ENCODE data around the gene TNFRSF21. TPM values are rescaled to one million over a fixed set of nuclear protein-coding genes. Genes with fewer than 3 reads are reported as not detected.
"Not testable (repeated sequence)": the region's sequence is repeated elsewhere in the genome, so short reads cannot be mapped to it uniquely, and the experiment has no call there.

The TNFRSF21 gene
- total RNA-seq, 1 experiment from 2014 or later, result 47.3 TPM

GRCh38 chr6:47319382-47319781, 9.7 kb upstream of the TNFRSF21 start:
- peaks cover 35% of the 10 kb centered on the region for H3K9me3 Mint-ChIP-seq
- peaks cover 25% of the 10 kb centered on the region for H3K36me3 Mint-ChIP-seq
- no peak overlapping the region for H3K27ac Mint-ChIP-seq
- DNase-seq (ENCODE audit: low spot score), result no peak
- ChIA-PET POLR2A (no interaction called here), CTCF (interaction anchor here (0.9 kb wide), 1 partner anchor 241 kb away, joined by 3 read pairs; no protein-coding TSS in a partner anchor)
- H3K4me3 Mint-ChIP-seq, result no peak overlapping the region
- H3K4me1 Mint-ChIP-seq, result peaks cover 9% of the 10 kb centered on the region
- H3K27me3 Mint-ChIP-seq (ENCODE audit: low read depth), result peaks cover 3% of the 10 kb centered on the region
- TF ChIP-seq ZBTB43 (CRISPR knock-in tag; IDR thresholded peaks at IDR 0.05) (no peak), SMAD4 (CRISPR knock-in tag; IDR thresholded peaks at IDR 0.05) (no peak), IRF2 (CRISPR knock-in tag; IDR thresholded peaks at IDR 0.05; ENCODE audit: borderline replicate concordance, low read depth) (no peak), ZNF232 (CRISPR knock-in tag; IDR thresholded peaks at IDR 0.05) (no peak), ETV6 (CRISPR knock-in tag; IDR thresholded peaks at IDR 0.05) (no peak), CDX4 (CRISPR knock-in tag; IDR thresholded peaks at IDR 0.05; ENCODE audit: borderline replicate concordance) (no peak), SOX15 (CRISPR knock-in tag; IDR thresholded peaks at IDR 0.05) (no peak), GABPB1 (CRISPR knock-in tag; IDR thresholded peaks at IDR 0.05) (no peak), ARID4B (CRISPR knock-in tag; IDR thresholded peaks at IDR 0.05; ENCODE audit: borderline replicate concordance) (no peak), ATF1 (CRISPR knock-in tag; IDR thresholded peaks at IDR 0.05) (no peak), ZNF396 (CRISPR knock-in tag; IDR thresholded peaks at IDR 0.05; ENCODE audit: borderline replicate concordance) (no peak), HMGA2 (CRISPR knock-in tag; IDR thresholded peaks at IDR 0.05) (no peak)
- ATAC-seq, result no peak

GRCh38 chr6:47318236-47318989, 8.7 kb upstream of the TNFRSF21 start:
- Mint-ChIP-seq H3K9me3 (peaks cover 41% of the 10 kb centered on the region), H3K4me3 (no peak overlapping the region), H3K4me1 (peaks cover 3% of the 10 kb centered on the region), H3K27ac (no peak overlapping the region), H3K27me3 (ENCODE audit: low read depth) (peaks cover 3% of the 10 kb centered on the region), H3K36me3 (peaks cover 28% of the 10 kb centered on the region)
- ChIA-PET CTCF (interaction anchor here (0.9 kb wide), 1 partner anchor 240 kb away, joined by 3 read pairs; no protein-coding TSS in a partner anchor), POLR2A (no interaction called here)
- TF ChIP-seq NR1H2 (CRISPR knock-in tag; IDR thresholded peaks at IDR 0.05) (no peak), ZBTB21 (CRISPR knock-in tag; IDR thresholded peaks at IDR 0.05; ENCODE audit: borderline replicate concordance) (no peak), CREB1 (CRISPR knock-in tag; IDR thresholded peaks at IDR 0.05) (no peak), RELA (CRISPR knock-in tag; IDR thresholded peaks at IDR 0.05; ENCODE audit: borderline replicate concordance) (no peak)
- ATAC-seq (no peak), DNase-seq (ENCODE audit: low spot score) (no peak)

GRCh38 chr6:47315181-47315580, 5.5 kb upstream of the TNFRSF21 start:
- POLR2A ChIA-PET; H3K27ac Mint-ChIP-seq; H3K27me3 Mint-ChIP-seq (ENCODE audit: low read depth); DNase-seq (ENCODE audit: low spot score); CTCF ChIA-PET; H3K4me1 Mint-ChIP-seq; H3K4me3 Mint-ChIP-seq; ATAC-seq: not testable (repeated sequence)
- Mint-ChIP-seq H3K9me3 (peaks cover 64% of the 10 kb centered on the region), H3K36me3 (peaks cover 42% of the 10 kb centered on the region)

Measured in WTC11 (cell line).